K562 (cell line): ENCODE measurements around the gene EIF4E. TPM values are rescaled to one million over a fixed set of nuclear protein-coding genes. Genes with fewer than 3 reads are reported as not detected.
A peak's percentile ranks its signal among the peaks of the same experiment; 100 is the strongest.

ENCODE experiments used
- ATAC-seq: fragments of 200-7000 bp; cut with Tn5 transposase; 3 replicates; pipeline ENCODE4 v1.9.1; 2020; ENCODE audit warnings: moderate library complexity
- BruUV-seq: library from RNA; stranded (reverse); fragments of 400-500 nt; replicated peaks from 2 replicates; lab custom pipeline; 2021; lab: Mats Ljungman, UMichigan
- CTCF ChIA-PET: fragments of 300-600 bp; formaldehyde crosslinking; extraction: SDS; loops from one replicate; lab custom pipeline; 2021; ENCODE audit warnings: low intra/inter-chr PET ratio; lab: Yijun Ruan, JAX
- POLR2A ChIA-PET: fragments of 300-600, 350-650 bp; sonication (Branson Sonifier 250); formaldehyde crosslinking; extraction: SDS; loops from one replicate; lab custom pipeline; 2021; ENCODE audit warnings: antibody characterized with exemption, inconsistent platforms; lab: Yijun Ruan, JAX
- DNase-seq, 4 experiments: peaks; one replicate each; pipeline versions ENCODE4 v3.0.0 to v3.0.0-alpha.2; 2011 to 2018; ENCODE audit warnings: low spot score in 3 of 4, mixed read lengths in 3 of 4; ENCODE audit errors: extremely low read depth in 1 of 4
- FAIRE-seq: peaks from 2 replicates; lab custom pipeline; 2011; peaks lifted over from hg19 to GRCh38; lab: Jason Lieb, UNC
- H2AFZ ChIP-seq: 2 replicates; pipeline ENCODE4 v1.6.0; 2011; ENCODE audit warnings: low read depth, low read length, control low read depth, inconsistent platforms
- H3K27ac ChIP-seq: fragments of 200-600 bp; 3 replicates; pipeline ENCODE4 v1.8.0; 2011; ENCODE audit warnings: low read depth, mild to moderate bottlenecking, control low read depth, inconsistent platforms, low read length, moderate library complexity, mixed read lengths; ENCODE audit errors: extremely low read depth
- H3K27me3 ChIP-seq, 2 experiments: fragments of 300-600 bp in 1 of 2; 2 replicates in 1 of 2; 3 replicates in 1 of 2; pipeline versions ENCODE4 v1.6.0 to v1.8.0; 2011; ENCODE audit warnings: inconsistent platforms in 2 of 2, low read length in 2 of 2, mild to moderate bottlenecking in 1 of 2, mixed read lengths in 1 of 2, moderate library complexity in 1 of 2; ENCODE audit not compliant: control insufficient read depth in 2 of 2, insufficient read depth in 2 of 2
- H3K36me3 ChIP-seq: fragments of 300-600 bp; 3 replicates; pipeline ENCODE4 v1.8.0; 2011; ENCODE audit warnings: mild to moderate bottlenecking, low read length, inconsistent platforms; ENCODE audit not compliant: control insufficient read depth, insufficient read depth
- H3K4me1 ChIP-seq, 2 experiments: fragments of 200-600 bp in 1 of 2; replicated peaks in 1 of 2; 2 replicates in 1 of 2; 3 replicates in 1 of 2; pipeline versions ENCODE4 v1.5.1 to v1.8.0; 2011; ENCODE audit warnings: inconsistent platforms in 2 of 2, low read length in 2 of 2, mild to moderate bottlenecking in 1 of 2, mixed read lengths in 1 of 2, moderate library complexity in 1 of 2; ENCODE audit not compliant: control insufficient read depth in 2 of 2, insufficient read depth in 2 of 2
- H3K4me2 ChIP-seq: 2 replicates; pipeline ENCODE4 v1.6.1; 2011; ENCODE audit warnings: low read length, control low read depth, inconsistent platforms, mixed read lengths; ENCODE audit not compliant: insufficient read depth
- H3K4me3 ChIP-seq: fragments of 200-600 bp; sonication (generic), shearing (Covaris generic); 2 replicates; pipeline ENCODE4 v1.5.1; 2016; ENCODE audit warnings: control low read depth, inconsistent platforms
- H3K79me2 ChIP-seq: fragments of 200-600 bp; 3 replicates; pipeline ENCODE4 v1.8.0; 2011; ENCODE audit warnings: low read length, inconsistent platforms; ENCODE audit not compliant: control insufficient read depth, insufficient read depth
- H3K9ac ChIP-seq, 2 experiments: 2 replicates each; pipeline versions ENCODE4 v1.6.0 to v1.6.1; 2011; ENCODE audit warnings: low read depth in 2 of 2, low read length in 2 of 2, control low read depth in 1 of 2, inconsistent platforms in 1 of 2, mild to moderate bottlenecking in 1 of 2, mixed read lengths in 1 of 2; ENCODE audit not compliant: insufficient read depth in 1 of 2
- H3K9me1 ChIP-seq: one replicate; pipeline ENCODE4 v1.6.0; 2011; ENCODE audit warnings: inconsistent platforms, mild to moderate bottlenecking, low read length, moderate library complexity; ENCODE audit not compliant: control insufficient read depth, insufficient read depth
- H3K9me3 ChIP-seq: replicated peaks from 2 replicates; pipeline ENCODE4 v1.5.1; 2011; ENCODE audit warnings: low read depth, low read length, inconsistent platforms; ENCODE audit not compliant: control insufficient read depth, insufficient read depth
- H4K20me1 ChIP-seq: replicated peaks from 2 replicates; pipeline ENCODE4 v1.6.1; 2011; ENCODE audit warnings: low read length, inconsistent platforms, mixed read lengths; ENCODE audit not compliant: control insufficient read depth, insufficient read depth
- BRD9 ChIP-seq: fragments of 450-650 bp; IDR thresholded peaks from 2 replicates; pipeline ENCODE4 v1.6.1; 2018; ENCODE audit warnings: low read depth; ENCODE audit not compliant: partially characterized antibody
- ELK3 ChIP-seq: fragments of 450-650 bp; formaldehyde crosslinking; IDR thresholded peaks from 2 replicates; pipeline ENCODE4 v1.4.0; 2020; ENCODE audit warnings: mild to moderate bottlenecking
- FIP1L1 ChIP-seq: fragments of 200-400 bp; formaldehyde crosslinking; IDR thresholded peaks from 2 replicates; pipeline ENCODE4 v1.6.1; 2018; ENCODE audit warnings: mild to moderate bottlenecking, low read depth, low read length; ENCODE audit not compliant: poor library complexity, severe bottlenecking
- JUNB ChIP-seq: fragments of 450-650 bp; formaldehyde crosslinking; conservative IDR thresholded peaks from 2 replicates; pipeline ENCODE4 v1.4.0; 2020; ENCODE audit warnings: mild to moderate bottlenecking
- MLX ChIP-seq, 2 experiments: fragments of 450-650 bp in 1 of 2; sonication (generic) in 1 of 2; formaldehyde crosslinking; conservative IDR thresholded peaks; 2 replicates each; pipeline versions ENCODE4 v1.4.0 to v1.8.1; 2020 to 2022; ENCODE audit warnings: mild to moderate bottlenecking in 1 of 2, missing genetic modification reagents in 1 of 2
- NFIX ChIP-seq: fragments of 250-450 bp; sonication (Bioruptor Pico); IDR thresholded peaks from 2 replicates; pipeline ENCODE4 v1.4.0; 2020; ENCODE audit warnings: low read depth, mild to moderate bottlenecking, moderate library complexity
- NKRF ChIP-seq: fragments of 450-650 bp; IDR thresholded peaks from 2 replicates; pipeline ENCODE4 v1.6.1; 2016; ENCODE audit warnings: borderline replicate concordance
- POLR2H ChIP-seq: IDR thresholded peaks from 2 replicates; pipeline ENCODE4 v1.6.1; 2016; ENCODE audit warnings: missing genetic modification characterization, low read depth, mild to moderate bottlenecking, control low read depth, missing compliant biosample characterization, moderate library complexity
- POLR3A ChIP-seq: IDR thresholded peaks from 2 replicates; pipeline ENCODE4 v1.6.1; 2011; ENCODE audit warnings: borderline replicate concordance, mild to moderate bottlenecking, moderate library complexity; ENCODE audit not compliant: insufficient read length, insufficient read depth; ENCODE audit errors: extremely low read depth
- SAFB ChIP-seq: fragments of 200-400 bp; formaldehyde crosslinking; IDR thresholded peaks from 2 replicates; pipeline ENCODE4 v1.6.1; 2017; ENCODE audit warnings: low read depth, low read length, borderline replicate concordance
- TRIM28 ChIP-seq: fragments of 450-650 bp; IDR thresholded peaks from 2 replicates; pipeline ENCODE4 v1.6.1; 2017
- ZFP91 ChIP-seq: sonication (generic); formaldehyde crosslinking; IDR thresholded peaks from 2 replicates; pipeline ENCODE4 v1.8.0; 2022; ENCODE audit warnings: mild to moderate bottlenecking, missing genetic modification reagents
- ZFX ChIP-seq: sonication (generic); formaldehyde crosslinking; IDR thresholded peaks from 2 replicates; pipeline ENCODE4 v1.8.0; 2022; ENCODE audit warnings: mild to moderate bottlenecking, missing genetic modification reagents, moderate library complexity
- ZNF134 ChIP-seq: fragments of 250-450 bp; sonication (Bioruptor Pico); conservative IDR thresholded peaks from 2 replicates; pipeline ENCODE4 v1.4.0; 2020
- ZNF239 ChIP-seq: fragments of 250-450 bp; sonication (Bioruptor Pico); IDR thresholded peaks from 2 replicates; pipeline ENCODE4 v1.4.0; 2020; ENCODE audit warnings: mild to moderate bottlenecking
- ZNF395 ChIP-seq: fragments of 200-800 bp; sonication (Bioruptor generic); IDR thresholded peaks from 2 replicates; pipeline ENCODE4 v1.6.1; 2017; ENCODE audit warnings: missing genetic modification characterization, missing compliant biosample characterization
- ZNF699 ChIP-seq: fragments of 250-450 bp; sonication (Bioruptor Pico); IDR thresholded peaks from 2 replicates; pipeline ENCODE4 v1.8.0; 2021; ENCODE audit warnings: mild to moderate bottlenecking, moderate library complexity; ENCODE audit not compliant: insufficient replicate concordance
- in situ Hi-C: fragments of 300-500 bp; cut with MboI; formaldehyde crosslinking; loops from 4 replicates; pipeline ENCODE4 v1.15.0; 2018; ENCODE audit warnings: inconsistent platforms, mixed read lengths
- intact Hi-C: fragments of 100-400 bp; cut with micrococcal nuclease; formaldehyde crosslinking; loops from 2 replicates; pipeline ENCODE4 v1.14.2; 2022
- polyA plus RNA-seq, 8 experiments: library from polyadenylated mRNA; depleted of rRNA in 4 of 8; stranded (reverse) in 5 of 8; unstranded in 3 of 8; fragments of >200 nt; fragmentation: Nextera tagmentation in 2 of 8; fragmentation: Illumina TruSeq in 1 of 8; extraction: Ambion mirVana in 2 of 8; extraction: Trizol in 1 of 8; gene quantifications; 2 replicates each; pipeline versions ENCODE4 v1.2.1 to v1.2.3, GENCODE V29; 2011 to 2014; ENCODE audit warnings: inconsistent platforms in 1 of 8, missing spikeins in 1 of 8
- total RNA-seq, 7 experiments: library from RNA; depleted of rRNA in 6 of 7; stranded (reverse); fragments of >200 nt in 6 of 7; fragmentation: Illumina TruSeq in 2 of 7; extraction: Trizol in 2 of 7; gene quantifications; 2 replicates each; pipeline versions ENCODE4 v1.2.1 to v1.2.3, GENCODE V29; 2011 to 2021; ENCODE audit warnings: low replicate concordance in 1 of 7

The EIF4E gene
- total and polyA plus RNA-seq, 9 of the 15 experiments (the other 6 are each of a cell fraction or from before 2014, with no cell fraction given): 164 to 489 (median 179) TPM

GRCh38 chr4:98845960-98846359, 83.0 kb downstream of the EIF4E start:
- H3K4me2 ChIP-seq: no peak overlapping the region
- no peaks in the 10 kb centered on the region for H4K20me1 ChIP-seq
- no peaks in the 10 kb centered on the region for H3K9me1 ChIP-seq
- H3K27ac ChIP-seq: no peak overlapping the region
- ChIA-PET CTCF (no interaction called here), POLR2A (no interaction called here)
- intact Hi-C loops: no loop called here
- H3K79me2 ChIP-seq: no peaks in the 10 kb centered on the region
- H3K9me3 ChIP-seq: peaks cover 5% of the 10 kb centered on the region; the same call in 1 of the 2 replicates
- no peaks in the 10 kb centered on the region for H3K27me3 ChIP-seq
- H3K36me3 ChIP-seq: no peaks in the 10 kb centered on the region
- no peak overlapping the region for H2AFZ ChIP-seq
- ATAC-seq (no peak), FAIRE-seq (no peak), DNase-seq (no peak)
- no peak overlapping the region for H3K4me3 ChIP-seq
- H3K4me1 ChIP-seq: no peaks in the 10 kb centered on the region
- in situ Hi-C loops: no loop called here
- H3K9ac ChIP-seq: no peak overlapping the region
- BruUV-seq: no TSS peak
- TF ChIP-seq ELK3 (CRISPR knock-in tag): no peak
- TF ChIP-seq ZNF395: no peak
- no peak for TF ChIP-seq POLR2H
- no peak for TF ChIP-seq JUNB (CRISPR knock-in tag)
- no peak for TF ChIP-seq ZNF239 (CRISPR knock-in tag)
- no peak for TF ChIP-seq MLX (CRISPR knock-in tag; conservative IDR thresholded peaks at IDR 0.05)
- TF ChIP-seq TRIM28: 0 out of 2 replicates have a peak, but pooled peaks have one; percentile 40
- TF ChIP-seq ZFX (CRISPR knock-in tag): no peak
- no peak for TF ChIP-seq ZNF134 (CRISPR knock-in tag)
- no peak for TF ChIP-seq BRD9
- no peak for TF ChIP-seq FIP1L1
- no peak for TF ChIP-seq SAFB
- TF ChIP-seq NFIX (CRISPR knock-in tag): no peak
- TF ChIP-seq POLR3A: no peak
- TF ChIP-seq ZFP91 (CRISPR knock-in tag): no peak
- TF ChIP-seq NKRF: no peak
- TF ChIP-seq ZNF699 (CRISPR knock-in tag): no peak
